ENCODE data around the gene C6orf132.

C6orf132 gene

GRCh38 chr6:42147138-42147562 is 4.7 kb upstream of the C6orf132 start:
- H3K36me3 Mint-ChIP-seq = no peaks in the 10 kb centered on the region
- no peaks in the 10 kb centered on the region for H3K9me3 Mint-ChIP-seq
- no peak overlapping the region for H3K27ac Mint-ChIP-seq
- H3K4me1 Mint-ChIP-seq = peaks cover 4% of the 10 kb centered on the region
- H3K27me3 Mint-ChIP-seq = peaks cover 13% of the 10 kb centered on the region
- no peak overlapping the region for H3K4me3 Mint-ChIP-seq

- H3K36me3 Mint-ChIP-seq = no peaks in the 10 kb centered on the region
- H3K9me3 Mint-ChIP-seq = no peaks in the 10 kb centered on the region
- H3K27me3 Mint-ChIP-seq = peaks cover 13% of the 10 kb centered on the region
- H3K4me3 Mint-ChIP-seq = no peak overlapping the region
- no peak overlapping the region for H3K27ac Mint-ChIP-seq
- peaks cover 10% of the 10 kb centered on the region for H3K4me1 Mint-ChIP-seq
Measured at GRCh38 chr6:42141603-42142117, 760 bp downstream of the C6orf132 start.

DNA sequence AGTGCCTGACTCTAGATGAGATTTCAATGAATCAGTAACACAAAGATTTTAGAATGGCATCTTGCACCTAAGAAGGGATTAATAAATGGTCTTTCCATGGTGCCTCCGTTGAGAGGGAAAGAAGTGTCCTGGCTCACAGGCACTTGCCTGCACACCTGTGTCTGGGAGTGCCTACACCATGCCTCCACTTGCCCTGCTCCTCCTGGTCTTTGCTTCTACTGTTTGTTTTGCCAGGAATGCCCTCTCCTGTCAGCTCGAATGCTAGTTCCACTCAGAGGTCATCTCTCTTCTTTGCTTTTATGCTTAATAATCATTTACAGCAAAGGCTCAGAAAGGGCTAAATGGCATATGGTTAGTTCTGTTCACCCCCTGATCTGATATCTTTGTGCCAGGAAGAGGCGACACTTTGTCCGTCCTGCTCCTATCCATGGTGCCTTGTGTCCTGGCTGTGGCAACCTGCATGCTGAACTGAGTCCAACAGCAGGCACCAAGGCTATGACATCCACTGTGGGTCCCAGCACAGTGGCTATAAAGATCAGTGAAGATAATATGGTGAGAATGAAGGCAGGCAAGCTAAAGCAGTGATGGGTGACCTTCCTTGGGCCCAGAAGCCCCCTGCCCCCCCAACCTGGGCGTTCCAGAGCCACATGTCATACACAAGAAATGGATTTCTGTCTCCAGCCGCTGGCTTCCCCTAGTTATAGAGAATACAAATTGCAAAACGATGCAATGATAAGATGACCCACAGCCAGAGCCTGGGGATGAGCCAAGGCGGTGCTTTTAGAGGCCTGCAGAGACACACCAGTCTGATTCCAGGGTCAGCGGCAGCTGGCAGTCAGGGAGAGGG is 1.4 kb downstream of the C6orf132 start:
- Mint-ChIP-seq H3K27me3 (peaks cover 13% of the 10 kb centered on the region), H3K27ac (no peak overlapping the region), H3K9me3 (no peaks in the 10 kb centered on the region), H3K4me3 (no peak overlapping the region), H3K36me3 (no peaks in the 10 kb centered on the region), H3K4me1 (peaks cover 13% of the 10 kb centered on the region)

- no peak overlapping the region for H3K27ac Mint-ChIP-seq
- peaks cover 13% of the 10 kb centered on the region for H3K4me1 Mint-ChIP-seq
- no peaks in the 10 kb centered on the region for H3K36me3 Mint-ChIP-seq
- peaks cover 13% of the 10 kb centered on the region for H3K27me3 Mint-ChIP-seq
- no peak overlapping the region for H3K4me3 Mint-ChIP-seq
- no peaks in the 10 kb centered on the region for H3K9me3 Mint-ChIP-seq
Measured at GRCh38 chr6:42140032-42140431, 2.4 kb downstream of the C6orf132 start.

- H3K4me1 Mint-ChIP-seq = peaks cover 13% of the 10 kb centered on the region
- H3K36me3 Mint-ChIP-seq = no peaks in the 10 kb centered on the region
- H3K4me3 Mint-ChIP-seq = no peak overlapping the region
- no peak overlapping the region for H3K27ac Mint-ChIP-seq
- peaks cover 12% of the 10 kb centered on the region for H3K27me3 Mint-ChIP-seq
- H3K9me3 Mint-ChIP-seq = no peaks in the 10 kb centered on the region
Measured at GRCh38 chr6:42138630-42139619, 3.5 kb downstream of the C6orf132 start.

GRCh38 chr6:42138190-42138589 is 4.2 kb downstream of the C6orf132 start:
- Mint-ChIP-seq H3K4me1 (peaks cover 13% of the 10 kb centered on the region), H3K36me3 (no peaks in the 10 kb centered on the region), H3K4me3 (no peak overlapping the region), H3K9me3 (no peaks in the 10 kb centered on the region), H3K27me3 (peaks cover 5% of the 10 kb centered on the region), H3K27ac (no peak overlapping the region)

GRCh38 chr6:42137194-42137753 is 5.1 kb downstream of the C6orf132 start:
- H3K4me1 Mint-ChIP-seq = peaks cover 9% of the 10 kb centered on the region
- H3K4me3 Mint-ChIP-seq = no peak overlapping the region
- no peaks in the 10 kb centered on the region for H3K36me3 Mint-ChIP-seq
- H3K9me3 Mint-ChIP-seq = no peaks in the 10 kb centered on the region
- H3K27me3 Mint-ChIP-seq = no peaks in the 10 kb centered on the region
- no peak overlapping the region for H3K27ac Mint-ChIP-seq

GRCh38 chr6:42136508-42137193 is 5.8 kb downstream of the C6orf132 start:
- H3K36me3 Mint-ChIP-seq = no peaks in the 10 kb centered on the region
- no peaks in the 10 kb centered on the region for H3K9me3 Mint-ChIP-seq
- H3K27ac Mint-ChIP-seq = no peak overlapping the region
- H3K4me1 Mint-ChIP-seq = peaks cover 9% of the 10 kb centered on the region
- no peak overlapping the region for H3K4me3 Mint-ChIP-seq
- no peaks in the 10 kb centered on the region for H3K27me3 Mint-ChIP-seq

GRCh38 chr6:42135722-42136121 is 6.7 kb downstream of the C6orf132 start:
- peaks cover 9% of the 10 kb centered on the region for H3K4me1 Mint-ChIP-seq
- H3K27ac Mint-ChIP-seq = no peak overlapping the region
- no peaks in the 10 kb centered on the region for H3K36me3 Mint-ChIP-seq
- no peaks in the 10 kb centered on the region for H3K27me3 Mint-ChIP-seq
- no peaks in the 10 kb centered on the region for H3K9me3 Mint-ChIP-seq
- no peak overlapping the region for H3K4me3 Mint-ChIP-seq

GRCh38 chr6:42135161-42135560 is 7.3 kb downstream of the C6orf132 start:
- Mint-ChIP-seq H3K36me3 (no peaks in the 10 kb centered on the region), H3K9me3 (no peaks in the 10 kb centered on the region), H3K4me3 (no peak overlapping the region), H3K27ac (no peak overlapping the region), H3K27me3 (no peaks in the 10 kb centered on the region), H3K4me1 (peaks cover 9% of the 10 kb centered on the region)

DNA sequence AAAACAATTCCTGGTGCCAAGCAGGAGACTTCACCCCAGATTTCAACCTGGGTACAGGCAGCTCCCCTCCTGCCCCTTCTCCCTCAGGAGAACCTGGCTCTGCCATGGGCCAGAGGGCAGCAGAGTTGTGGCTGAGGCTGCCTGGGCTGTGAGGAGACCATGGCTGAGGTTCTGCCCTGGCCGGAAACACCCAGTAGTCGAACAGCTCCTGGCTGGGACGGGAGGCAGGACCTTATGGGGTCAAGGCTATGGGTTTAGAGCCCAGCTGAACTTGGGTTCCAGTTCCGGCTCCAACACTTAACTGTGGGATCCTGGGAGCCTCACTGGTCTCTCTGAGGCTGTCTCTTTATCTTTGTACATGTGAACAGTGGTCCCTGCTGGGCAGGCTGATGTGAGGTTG is 8.5 kb downstream of the C6orf132 start:
- no peak overlapping the region for H3K4me3 Mint-ChIP-seq
- H3K36me3 Mint-ChIP-seq = no peaks in the 10 kb centered on the region

DNA sequence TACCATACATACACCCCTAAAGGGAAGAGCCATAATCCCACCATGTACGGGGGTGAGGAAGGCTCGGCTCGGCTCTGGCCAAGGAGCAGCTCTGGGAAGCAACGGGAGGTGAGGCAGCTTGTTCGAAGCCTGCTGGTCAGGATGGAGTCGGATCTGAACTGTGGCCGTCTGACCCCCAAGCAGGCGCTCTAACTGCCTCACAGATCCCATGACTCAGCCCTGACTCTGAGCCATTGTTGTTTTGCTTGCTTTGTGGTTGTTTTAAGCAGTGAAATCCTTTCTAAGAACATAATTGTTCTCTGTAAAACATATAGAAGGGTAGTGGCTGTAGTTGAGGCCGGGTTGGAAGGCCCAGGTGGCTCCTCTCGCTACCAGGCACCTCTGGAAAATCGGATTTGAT is 10.9 kb downstream of the C6orf132 start:
- Mint-ChIP-seq H3K4me3 (no peak overlapping the region), H3K27me3 (no peaks in the 10 kb centered on the region), H3K9me3 (no peaks in the 10 kb centered on the region), H3K4me1 (peaks cover 1% of the 10 kb centered on the region), H3K27ac (no peak overlapping the region), H3K36me3 (no peaks in the 10 kb centered on the region)

More for the DNA sequence above, 8.5 kb downstream of the C6orf132 start:
- Mint-ChIP-seq H3K27me3 (no peaks in the 10 kb centered on the region), H3K27ac (no peak overlapping the region), H3K9me3 (no peaks in the 10 kb centered on the region), H3K4me1 (peaks cover 9% of the 10 kb centered on the region)

GRCh38 chr6:42129360-42129676 is 13.1 kb downstream of the C6orf132 start:
- Mint-ChIP-seq H3K27me3 (no peaks in the 10 kb centered on the region), H3K4me1 (no peaks in the 10 kb centered on the region), H3K27ac (no peak overlapping the region), H3K4me3 (no peak overlapping the region), H3K9me3 (no peaks in the 10 kb centered on the region), H3K36me3 (no peaks in the 10 kb centered on the region)

DNA sequence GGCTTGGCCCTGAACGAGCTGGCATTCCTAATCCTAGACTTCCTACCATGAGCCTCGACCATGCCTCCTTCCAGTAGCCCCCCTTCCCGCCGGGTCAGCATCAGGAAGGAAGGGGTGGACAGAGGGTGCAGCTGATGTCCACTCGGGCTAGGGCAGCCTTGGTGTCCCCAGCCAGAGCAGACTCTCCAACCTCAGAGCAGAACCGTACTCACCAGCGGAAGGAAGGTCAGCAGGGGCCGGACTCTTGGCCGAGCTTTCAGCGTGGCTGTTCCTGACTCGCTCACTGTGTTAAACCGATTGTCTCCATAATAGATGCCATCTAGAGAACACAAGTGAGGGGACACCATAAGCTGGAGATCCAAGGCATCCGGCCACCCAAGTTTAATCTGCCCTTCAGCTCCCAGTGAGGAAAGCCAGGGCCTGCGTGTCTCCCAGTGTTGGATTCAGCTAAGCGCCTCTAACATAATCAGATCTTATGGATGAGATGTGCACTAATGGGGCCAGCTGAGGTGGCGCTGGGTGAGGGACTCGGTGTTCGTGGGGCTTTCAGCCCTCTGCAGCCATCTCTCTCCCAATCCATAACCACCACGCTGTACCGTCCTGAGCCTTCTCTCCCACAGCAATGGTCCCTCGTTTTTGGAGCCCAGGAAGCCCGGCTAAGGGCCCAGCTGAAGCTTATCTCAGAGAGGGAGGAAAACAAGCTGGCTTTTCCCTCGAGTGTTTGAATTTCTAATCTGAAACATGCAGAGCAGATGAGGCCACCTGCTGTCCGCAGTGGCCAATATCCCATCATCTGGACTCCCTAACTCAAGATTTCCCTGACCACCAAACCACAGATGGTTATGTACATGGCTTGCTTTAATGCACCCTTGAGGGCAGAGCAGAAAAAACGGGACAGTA is 13.7 kb downstream of the C6orf132 start:
- no peaks in the 10 kb centered on the region for H3K9me3 Mint-ChIP-seq
- H3K27me3 Mint-ChIP-seq = no peaks in the 10 kb centered on the region
- H3K27ac Mint-ChIP-seq = no peak overlapping the region
- no peaks in the 10 kb centered on the region for H3K4me1 Mint-ChIP-seq
- no peaks in the 10 kb centered on the region for H3K36me3 Mint-ChIP-seq
- no peak overlapping the region for H3K4me3 Mint-ChIP-seq

Data from activated naive CD4-positive, alpha-beta T cell treated with anti-CD3 and anti-CD28 coated beads, Interleukin-2, amount 50 U/mL, for 24 hours (primary cell).